DLD1 (cell line): ENCODE measurements around the gene ATP13A3.

Source experiments
- in situ Hi-C: cut with HindIII; loops from 2 replicates; pipeline ENCODE4 v1.10.0; 2017; ENCODE audit warnings: low sequenced_read_pairs

ATP13A3 gene

DNA sequence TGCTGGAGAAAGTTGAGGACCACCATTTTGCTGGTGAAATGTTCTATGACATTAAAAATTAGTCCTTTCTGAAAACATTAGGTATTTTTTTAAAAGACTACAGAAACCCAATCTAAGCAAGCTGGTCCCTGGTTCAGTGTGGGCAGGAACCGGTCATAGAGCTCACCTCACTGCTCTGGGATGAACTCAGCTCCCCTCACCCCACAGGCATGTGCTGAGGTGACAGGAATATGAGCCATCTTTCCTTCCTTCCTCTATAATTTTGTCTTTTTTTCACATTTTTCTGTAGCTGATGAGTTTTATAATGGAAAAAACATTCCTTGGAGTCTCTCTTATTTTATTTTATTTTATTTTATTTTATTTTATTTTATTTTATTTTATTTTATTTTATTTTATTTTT, 109.1 kb downstream of the ATP13A3 start:
- in situ Hi-C loops: no loop called here

DNA sequence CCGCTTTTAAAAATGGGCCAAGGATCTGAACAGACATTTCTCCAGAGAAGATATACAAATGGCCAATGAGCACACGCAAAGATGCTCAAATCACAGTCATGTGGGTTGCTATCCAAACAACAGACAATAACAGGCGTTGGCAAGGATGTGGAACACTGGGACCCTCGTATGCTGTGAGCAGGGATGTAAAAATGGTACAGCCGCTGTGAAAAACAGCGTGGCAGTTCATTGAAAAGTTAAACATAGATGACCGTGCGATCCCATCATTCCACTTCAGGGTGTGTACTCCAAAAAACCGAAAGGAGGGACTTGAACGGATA, 110.6 kb downstream of the ATP13A3 start:
- in situ Hi-C loops: no loop called here

GRCh38 chr3:194375473-194376240, 111.1 kb downstream of the ATP13A3 start:
- in situ Hi-C loops: no loop called here

GRCh38 chr3:194374935-194375334, 111.9 kb downstream of the ATP13A3 start:
- in situ Hi-C loops: no loop called here

- in situ Hi-C loops: no loop called here
Observed at GRCh38 chr3:194373899-194374298, 112.9 kb downstream of the ATP13A3 start.

- in situ Hi-C loops: no loop called here
Observed at GRCh38 chr3:194373028-194373427, 113.8 kb downstream of the ATP13A3 start.

DNA sequence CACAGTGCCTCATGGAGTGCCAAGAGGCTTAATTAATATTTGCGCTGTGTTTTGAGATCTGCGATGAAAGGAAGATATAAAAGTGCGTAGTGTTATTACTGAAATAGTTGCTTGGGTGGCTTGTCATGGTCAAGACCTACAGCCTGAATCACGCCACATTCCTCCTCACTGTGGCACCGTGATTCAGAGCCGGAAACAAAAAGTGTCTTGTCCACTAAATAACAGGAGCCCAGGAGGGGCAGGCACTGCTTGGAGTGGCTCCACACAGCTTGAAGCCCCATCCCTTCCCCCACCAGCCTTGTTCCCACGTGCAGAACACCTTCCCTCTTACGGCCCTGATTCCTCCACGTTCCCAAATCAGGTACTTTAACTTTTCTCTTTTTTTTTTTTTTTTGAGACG, 116.0 kb downstream of the ATP13A3 start:
- in situ Hi-C loops: no loop called here

DNA sequence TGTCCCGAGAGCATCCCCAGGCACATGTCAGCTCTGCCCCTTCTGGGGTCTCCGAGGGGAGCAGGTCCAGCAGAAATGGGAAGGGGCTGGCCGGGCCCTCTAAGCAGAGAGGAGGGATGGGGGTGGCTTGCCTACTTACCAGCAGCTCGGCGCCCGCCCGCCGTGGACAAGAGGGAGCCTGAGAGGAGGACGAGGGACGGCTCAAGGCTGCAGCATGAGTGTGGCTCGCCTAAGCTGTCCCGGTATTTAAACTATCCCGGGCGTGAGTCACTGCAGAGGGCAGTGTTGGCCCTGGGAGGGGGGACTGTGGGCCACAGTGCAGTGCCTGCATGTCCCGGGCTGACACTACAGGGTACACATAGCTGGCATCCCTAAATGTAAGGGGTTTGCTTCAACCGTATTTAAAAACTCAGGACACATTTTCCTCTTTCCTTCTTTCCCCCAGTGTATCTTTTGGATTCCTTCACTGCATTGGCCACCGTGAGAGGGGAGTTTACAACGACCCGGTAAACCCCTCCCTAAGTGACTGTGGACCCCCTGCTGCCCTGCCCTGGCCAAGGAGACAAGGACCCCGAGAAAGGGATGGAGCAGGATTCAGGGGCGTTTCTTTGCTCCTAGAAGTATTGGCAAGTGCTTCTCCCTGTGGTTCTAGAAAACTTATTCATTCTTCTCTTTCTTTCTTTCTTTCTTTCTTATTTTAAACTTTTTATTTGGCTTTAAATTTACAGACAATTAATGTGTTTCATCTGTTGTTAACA, 117.1 kb downstream of the ATP13A3 start, which contains the start of gene LRRC15:
Gene LRRC15, minus strand, starts transcription at position 222 of the 758 bp plus-strand sequence. CDS start 8,700 bp downstream, outside the sequence.
- in situ Hi-C loops: no loop called here

- in situ Hi-C loops: no loop called here
Observed at GRCh38 chr3:194368918-194369317, 117.9 kb downstream of the ATP13A3 start.

- in situ Hi-C loops: no loop called here
Observed at GRCh38 chr3:194367992-194368841, 118.6 kb downstream of the ATP13A3 start.

DNA sequence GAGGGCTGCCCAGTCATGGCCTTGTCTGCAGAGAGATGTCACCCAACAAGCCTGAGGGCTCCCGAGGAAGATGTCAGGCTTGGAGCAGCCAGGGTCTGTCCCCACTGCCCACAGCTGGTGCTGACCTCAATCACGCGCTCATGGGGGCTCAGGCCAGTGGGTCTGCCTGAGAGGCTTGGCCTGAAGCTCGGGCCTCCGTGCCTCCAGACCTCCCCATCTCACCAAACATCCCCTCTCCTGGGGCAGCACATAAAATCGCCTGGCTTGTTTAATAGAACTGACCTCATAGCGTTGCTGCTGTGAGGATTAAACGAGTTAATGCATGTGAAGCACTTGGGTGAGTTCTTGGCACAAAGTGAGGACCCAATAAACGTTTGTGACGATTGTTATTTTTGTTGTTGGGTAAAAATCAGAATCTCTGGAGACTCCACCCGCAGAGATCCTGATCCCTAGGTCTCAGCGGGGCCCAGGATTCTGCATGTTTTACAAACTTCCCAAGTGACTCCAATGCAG, 120.8 kb downstream of the ATP13A3 start:
- in situ Hi-C loops: no loop called here

DNA sequence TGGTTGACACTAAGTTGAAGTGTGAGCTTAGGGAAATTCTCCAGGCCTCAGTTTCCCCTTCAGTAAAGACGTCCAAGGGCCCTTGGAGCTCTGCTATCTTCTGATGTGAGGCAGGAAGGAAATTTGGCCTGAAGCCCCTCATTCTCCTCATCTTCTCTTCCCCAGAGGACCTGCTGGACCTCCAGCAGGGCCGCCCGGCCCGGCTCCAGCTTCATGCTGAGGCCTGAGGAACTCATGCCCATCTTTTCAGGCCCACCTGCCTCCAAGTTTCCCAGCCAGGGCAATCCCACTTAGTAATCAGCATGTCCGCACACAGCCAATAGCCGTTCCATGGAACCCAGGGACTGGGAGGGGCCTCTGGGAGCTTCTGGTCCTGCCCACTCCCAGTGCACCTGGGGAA, 121.3 kb downstream of the ATP13A3 start:
- in situ Hi-C loops: no loop called here

GRCh38 chr3:194364652-194365434, 122.0 kb downstream of the ATP13A3 start:
- in situ Hi-C loops: no loop called here

DNA sequence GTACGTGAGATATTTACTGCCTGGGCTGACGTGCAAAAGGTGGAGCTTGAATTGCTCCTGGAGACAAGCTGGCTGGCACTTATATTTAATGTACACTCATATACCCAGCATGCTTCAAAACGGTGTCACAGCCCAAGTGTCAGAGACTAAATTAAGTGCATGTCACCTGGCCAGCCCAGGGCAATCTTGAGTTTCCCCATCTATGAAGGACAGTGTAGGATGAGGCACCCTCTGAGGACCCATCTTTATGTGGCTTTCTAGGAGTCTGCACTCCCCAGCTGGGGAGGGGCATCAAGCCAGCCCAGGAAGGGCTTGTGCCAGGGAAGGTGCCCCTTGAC, 122.5 kb downstream of the ATP13A3 start:
- in situ Hi-C loops: no loop called here

DNA sequence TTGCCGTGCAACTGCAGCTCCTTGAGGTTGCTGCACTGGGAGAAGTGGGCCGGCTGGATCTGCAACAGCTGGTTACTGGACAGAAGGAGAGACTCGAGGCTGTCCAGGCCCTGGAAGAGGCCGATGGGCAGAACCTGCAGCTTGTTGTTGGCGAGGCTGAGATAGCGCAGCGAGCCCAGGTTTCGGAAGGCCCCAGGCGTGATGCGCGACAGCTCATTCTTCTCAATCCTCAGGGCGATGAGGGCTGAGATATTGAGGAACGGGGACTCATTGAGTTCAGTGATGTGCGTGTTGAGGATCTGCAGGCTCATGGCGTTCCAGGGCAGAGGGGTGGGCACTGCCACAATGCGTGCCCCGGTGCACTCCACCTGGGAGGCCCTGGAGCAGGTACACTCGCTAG, 126.2 kb downstream of the ATP13A3 start:
- in situ Hi-C loops: no loop called here

DNA sequence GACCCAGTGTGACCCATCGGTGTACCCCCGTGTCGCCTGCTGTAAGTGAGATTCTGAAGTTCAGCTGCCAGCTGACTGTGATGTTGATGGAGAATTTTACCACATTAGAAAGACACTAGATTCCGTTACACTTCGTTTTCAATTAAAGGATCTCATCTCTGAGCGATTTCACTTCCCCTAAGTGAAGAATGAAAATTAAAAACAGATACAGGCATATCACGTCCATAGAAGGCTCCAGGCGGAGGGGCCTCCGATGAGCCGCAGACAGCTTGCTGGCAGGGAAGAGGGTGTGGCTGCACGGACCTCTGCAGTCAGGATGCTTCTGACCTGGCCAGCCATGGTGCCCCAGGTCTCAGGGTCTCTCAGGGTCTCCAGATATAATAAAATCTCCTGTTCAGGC, 129.1 kb downstream of the ATP13A3 start:
- in situ Hi-C loops: no loop called here

GRCh38 chr3:194355379-194355778, 131.4 kb downstream of the ATP13A3 start:
- in situ Hi-C loops: no loop called here

DNA sequence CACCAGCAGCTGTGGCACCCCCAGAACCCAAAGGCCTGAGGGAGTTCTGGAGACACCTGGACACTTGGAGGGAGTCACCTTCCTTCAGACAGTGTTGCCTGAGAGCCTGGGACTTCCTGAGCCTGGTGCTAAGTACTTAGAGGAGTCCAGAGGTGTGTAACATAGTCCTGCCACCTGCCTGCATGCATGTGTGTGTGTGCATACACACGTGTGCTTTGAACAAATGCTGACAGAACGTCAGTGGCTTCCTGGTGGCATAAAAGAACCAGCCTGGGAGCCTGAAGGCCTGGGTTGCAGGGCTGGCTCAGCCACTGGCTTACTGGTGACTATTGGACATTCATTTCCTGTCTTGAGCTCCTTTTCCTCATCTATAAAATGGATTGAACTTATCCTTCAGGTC, 132.5 kb downstream of the ATP13A3 start:
- in situ Hi-C loops: no loop called here
